Measurements from ENCODE around the gene PARVA. TPM values are rescaled to one million over a fixed set of nuclear protein-coding genes. Genes with fewer than 3 reads are reported as not detected.

Gene PARVA
- total and polyA plus RNA-seq, 2 donors (not counting 1 experiment from before 2014, with no cell fraction given) = 27.7 to 195 TPM

DNA sequence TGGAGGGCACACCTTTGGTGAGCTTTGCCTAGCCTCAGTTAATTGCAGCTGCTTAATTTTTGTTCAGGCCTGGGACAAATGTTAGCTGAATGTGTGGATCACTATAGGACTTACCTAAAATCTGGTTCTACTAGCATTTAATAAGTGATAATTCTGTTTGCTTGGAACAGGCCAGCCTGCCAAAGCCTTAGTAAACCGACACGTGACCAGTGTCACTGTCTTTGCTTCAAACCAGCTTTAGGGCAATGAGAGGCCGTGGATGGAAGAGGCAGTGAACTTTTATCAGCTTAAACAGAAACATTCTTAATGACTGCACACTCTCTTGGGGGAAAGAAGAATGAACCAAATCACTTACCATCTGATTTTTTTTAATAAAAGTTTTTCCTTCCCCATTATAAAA is 10.8 kb downstream of the PARVA start:
- TF ChIP-seq EZH2 (IDR thresholded peaks at IDR 0.05; ENCODE audit: low read length, missing control alignments) = no peak
- TF ChIP-seq, protein P1, sequence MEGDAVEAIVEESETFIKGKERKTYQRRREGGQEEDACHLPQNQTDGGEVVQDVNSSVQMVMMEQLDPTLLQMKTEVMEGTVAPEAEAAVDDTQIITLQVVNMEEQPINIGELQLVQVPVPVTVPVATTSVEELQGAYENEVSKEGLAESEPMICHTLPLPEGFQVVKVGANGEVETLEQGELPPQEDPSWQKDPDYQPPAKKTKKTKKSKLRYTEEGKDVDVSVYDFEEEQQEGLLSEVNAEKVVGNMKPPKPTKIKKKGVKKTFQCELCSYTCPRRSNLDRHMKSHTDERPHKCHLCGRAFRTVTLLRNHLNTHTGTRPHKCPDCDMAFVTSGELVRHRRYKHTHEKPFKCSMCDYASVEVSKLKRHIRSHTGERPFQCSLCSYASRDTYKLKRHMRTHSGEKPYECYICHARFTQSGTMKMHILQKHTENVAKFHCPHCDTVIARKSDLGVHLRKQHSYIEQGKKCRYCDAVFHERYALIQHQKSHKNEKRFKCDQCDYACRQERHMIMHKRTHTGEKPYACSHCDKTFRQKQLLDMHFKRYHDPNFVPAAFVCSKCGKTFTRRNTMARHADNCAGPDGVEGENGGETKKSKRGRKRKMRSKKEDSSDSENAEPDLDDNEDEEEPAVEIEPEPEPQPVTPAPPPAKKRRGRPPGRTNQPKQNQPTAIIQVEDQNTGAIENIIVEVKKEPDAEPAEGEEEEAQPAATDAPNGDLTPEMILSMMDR (conservative IDR thresholded peaks at IDR 0.05 in 1 of 2, IDR thresholded peaks at IDR 0.05 in 1 of 2; ENCODE audit: low read depth in 1 of 2, low read length in 2 of 2) = no peak
- Histone ChIP-seq H3K79me2 (ENCODE audit: control insufficient read depth, insufficient read depth, low read length) (peaks cover 82% of the 10 kb centered on the region), H3K27ac (ENCODE audit: insufficient read depth, low read length) (no peak overlapping the region), H3K9me3 (ENCODE audit: control insufficient read depth, insufficient read depth, low read depth, low read length) (no peaks in the 10 kb centered on the region), H2AFZ (ENCODE audit: low read length) (no peak overlapping the region), H3K4me2 (ENCODE audit: extremely low read depth, insufficient read depth, low read length) (no peak overlapping the region), H3K36me3 (ENCODE audit: control insufficient read depth, insufficient read depth, low read length) (no peaks in the 10 kb centered on the region), H3K9ac (ENCODE audit: insufficient read depth, low read length) (no peak overlapping the region), H3K4me3 (replicated peaks in 1 of 4; ENCODE audit: control extremely low read depth in 1 of 4, insufficient read depth in 1 of 4, low read depth in 3 of 4, low read length in 4 of 4) (no peak overlapping the region), H3K27me3 (ENCODE audit: control insufficient read depth, insufficient read depth, low read length) (no peaks in the 10 kb centered on the region), H3K4me1 (ENCODE audit: control insufficient read depth, extremely low read depth, insufficient read depth, low read length) (peaks cover 4% of the 10 kb centered on the region), H4K20me1 (ENCODE audit: control insufficient read depth, extremely low read depth, insufficient read depth, low read length) (no peaks in the 10 kb centered on the region)
- DNase-seq (ENCODE audit: low read depth in 2 of 2) = no peak

- Histone ChIP-seq H3K36me3 (ENCODE audit: control insufficient read depth, insufficient read depth, low read length) (no peaks in the 10 kb centered on the region), H3K27ac (ENCODE audit: insufficient read depth, low read length) (no peak overlapping the region), H3K4me1 (ENCODE audit: control insufficient read depth, extremely low read depth, insufficient read depth, low read length) (peaks cover 4% of the 10 kb centered on the region), H4K20me1 (ENCODE audit: control insufficient read depth, extremely low read depth, insufficient read depth, low read length) (no peaks in the 10 kb centered on the region), H3K4me2 (ENCODE audit: extremely low read depth, insufficient read depth, low read length) (no peak overlapping the region), H2AFZ (ENCODE audit: low read length) (no peak overlapping the region), H3K9ac (ENCODE audit: insufficient read depth, low read length) (no peak overlapping the region), H3K4me3 (replicated peaks in 1 of 4; ENCODE audit: control extremely low read depth in 1 of 4, insufficient read depth in 1 of 4, low read depth in 3 of 4, low read length in 4 of 4) (no peak overlapping the region), H3K79me2 (ENCODE audit: control insufficient read depth, insufficient read depth, low read length) (peaks cover 82% of the 10 kb centered on the region), H3K27me3 (ENCODE audit: control insufficient read depth, insufficient read depth, low read length) (no peaks in the 10 kb centered on the region), H3K9me3 (ENCODE audit: control insufficient read depth, insufficient read depth, low read depth, low read length) (no peaks in the 10 kb centered on the region)
- no peak for DNase-seq (ENCODE audit: low read depth in 2 of 2)
- TF ChIP-seq, protein P1 (conservative IDR thresholded peaks at IDR 0.05 in 1 of 2, IDR thresholded peaks at IDR 0.05 in 1 of 2; ENCODE audit: low read depth in 1 of 2, low read length in 2 of 2) = no peak
- TF ChIP-seq EZH2 (IDR thresholded peaks at IDR 0.05; ENCODE audit: low read length, missing control alignments) = no peak
These were observed 11.7 kb downstream of the PARVA start for GRCh38 chr11:12388939-12389670.

- Histone ChIP-seq H3K4me3 (replicated peaks in 1 of 4; ENCODE audit: control extremely low read depth in 1 of 4, insufficient read depth in 1 of 4, low read depth in 3 of 4, low read length in 4 of 4) (no peak overlapping the region), H3K36me3 (ENCODE audit: control insufficient read depth, insufficient read depth, low read length) (no peaks in the 10 kb centered on the region), H3K9me3 (ENCODE audit: control insufficient read depth, insufficient read depth, low read depth, low read length) (no peaks in the 10 kb centered on the region), H3K4me2 (ENCODE audit: extremely low read depth, insufficient read depth, low read length) (no peak overlapping the region), H3K27ac (ENCODE audit: insufficient read depth, low read length) (no peak overlapping the region), H4K20me1 (ENCODE audit: control insufficient read depth, extremely low read depth, insufficient read depth, low read length) (no peaks in the 10 kb centered on the region), H3K27me3 (ENCODE audit: control insufficient read depth, insufficient read depth, low read length) (no peaks in the 10 kb centered on the region), H3K79me2 (ENCODE audit: control insufficient read depth, insufficient read depth, low read length) (peaks cover 79% of the 10 kb centered on the region), H3K4me1 (ENCODE audit: control insufficient read depth, extremely low read depth, insufficient read depth, low read length) (peaks cover 4% of the 10 kb centered on the region), H3K9ac (ENCODE audit: insufficient read depth, low read length) (no peak overlapping the region), H2AFZ (ENCODE audit: low read length) (no peak overlapping the region)
- TF ChIP-seq, protein P1 (conservative IDR thresholded peaks at IDR 0.05 in 1 of 2, IDR thresholded peaks at IDR 0.05 in 1 of 2; ENCODE audit: low read depth in 1 of 2, low read length in 2 of 2) = no peak
- TF ChIP-seq EZH2 (IDR thresholded peaks at IDR 0.05; ENCODE audit: low read length, missing control alignments) = no peak
- DNase-seq (ENCODE audit: low read depth in 2 of 2) = no peak
These were observed 12.6 kb downstream of the PARVA start for GRCh38 chr11:12389676-12390657.
